Ishikawa (cell line): ENCODE data around the gene ANKFN1.
A peak's percentile ranks its signal among the peaks of the same experiment; 100 is the strongest.

Experiments used
- CEBPB ChIP-seq: IDR thresholded peaks from 2 replicates; pipeline ENCODE4 v1.6.1; 2012
- CREB1 ChIP-seq: IDR thresholded peaks from 2 replicates; pipeline ENCODE4 v1.6.1; 2012; ENCODE audit warnings: low read depth
- EGR1 ChIP-seq: IDR thresholded peaks from 2 replicates; pipeline ENCODE4 v1.6.1; 2012
- EP300 ChIP-seq: IDR thresholded peaks from 2 replicates; pipeline ENCODE4 v1.6.1; 2012; ENCODE audit warnings: borderline replicate concordance
- FOXM1 ChIP-seq: IDR thresholded peaks from 2 replicates; pipeline ENCODE4 v1.6.1; 2012; ENCODE audit warnings: low read depth, borderline replicate concordance
- MAX ChIP-seq: IDR thresholded peaks from 2 replicates; pipeline ENCODE4 v1.6.1; 2012
- NFIC ChIP-seq: IDR thresholded peaks from 2 replicates; pipeline ENCODE4 v1.6.1; 2012
- RAD21 ChIP-seq: IDR thresholded peaks from 2 replicates; pipeline ENCODE4 v1.6.1; 2012; ENCODE audit warnings: low read depth
- REST ChIP-seq: IDR thresholded peaks from 2 replicates; pipeline ENCODE4 v1.6.1; 2012; ENCODE audit warnings: low read depth, mild to moderate bottlenecking
- TAF1 ChIP-seq: IDR thresholded peaks from 2 replicates; pipeline ENCODE4 v1.6.1; 2012; ENCODE audit warnings: low read depth, mild to moderate bottlenecking
- TCF12 ChIP-seq: IDR thresholded peaks from 2 replicates; pipeline ENCODE4 v1.6.1; 2012; ENCODE audit warnings: low read depth
- TEAD4 ChIP-seq: IDR thresholded peaks from 2 replicates; pipeline ENCODE4 v1.6.1; 2012
- USF1 ChIP-seq: IDR thresholded peaks from 2 replicates; pipeline ENCODE4 v1.6.1; 2012
- YY1 ChIP-seq: IDR thresholded peaks from 2 replicates; pipeline ENCODE4 v1.6.1; 2012; ENCODE audit warnings: low read depth
- ZBTB7A ChIP-seq: IDR thresholded peaks from 2 replicates; pipeline ENCODE4 v1.6.1; 2012; ENCODE audit warnings: low read depth

ANKFN1 gene

GRCh38 chr17:56319531-56319930 lies 166.3 kb downstream of the ANKFN1 start:
- TF ChIP-seq TEAD4 (no peak), RAD21 (peak; percentile 62)

- TF ChIP-seq EGR1 = no peak
- no peak for TF ChIP-seq RAD21
- TF ChIP-seq ZBTB7A = no peak
- TF ChIP-seq USF1 = no peak
- TF ChIP-seq FOXM1 = no peak
- no peak for TF ChIP-seq EP300
- no peak for TF ChIP-seq REST
- no peak for TF ChIP-seq CEBPB
- no peak for TF ChIP-seq TAF1
- no peak for TF ChIP-seq TCF12
- TF ChIP-seq CREB1 = no peak
- no peak for TF ChIP-seq NFIC
- no peak for TF ChIP-seq MAX
These were observed 167.2 kb downstream of the ANKFN1 start for GRCh38 chr17:56320443-56320842.

GRCh38 chr17:56322991-56323390 lies 169.7 kb downstream of the ANKFN1 start:
- TF ChIP-seq MAX = no peak
- TF ChIP-seq CREB1 = no peak
- no peak for TF ChIP-seq EP300
- no peak for TF ChIP-seq NFIC
- TF ChIP-seq RAD21 = no peak
- no peak for TF ChIP-seq REST
- TF ChIP-seq FOXM1 = no peak
- TF ChIP-seq TAF1 = no peak
- no peak for TF ChIP-seq YY1
- no peak for TF ChIP-seq ZBTB7A

- no peak for TF ChIP-seq TCF12
- no peak for TF ChIP-seq NFIC
- TF ChIP-seq FOXM1 = no peak
- no peak for TF ChIP-seq REST
These were observed 171.4 kb downstream of the ANKFN1 start for GRCh38 chr17:56324676-56325075.

GRCh38 chr17:56325313-56326000 lies 172.2 kb downstream of the ANKFN1 start:
- TF ChIP-seq EGR1 (no peak), USF1 (no peak), MAX (no peak), FOXM1 (no peak), EP300 (no peak), TCF12 (no peak), REST (no peak), TAF1 (no peak), ZBTB7A (no peak), CREB1 (no peak), NFIC (no peak), RAD21 (no peak)
